Measurements from ENCODE around the gene MIPOL1. TPM values are rescaled to one million over a fixed set of nuclear protein-coding genes. Genes with fewer than 3 reads are reported as not detected.

MIPOL1 gene
- total and polyA plus RNA-seq, 2 of the 13 experiments (the other 11 are each of a cell fraction or from before 2014, with no cell fraction given): 8.6 to 34.2 TPM

GRCh38 chr14:37546621-37547447 lies 349.1 kb downstream of the MIPOL1 start (continued):
- TF ChIP-seq ZBED4 (CRISPR knock-in tag; IDR thresholded peaks at IDR 0.05; ENCODE audit: borderline replicate concordance): peak; percentile 86
- TF ChIP-seq ELF4 (CRISPR knock-in tag; IDR thresholded peaks at IDR 0.05; ENCODE audit: borderline replicate concordance): 0 out of 2 replicates have a peak, but pooled peaks have one; percentile 2
- TF ChIP-seq ZNF614 (CRISPR knock-in tag; IDR thresholded peaks at IDR 0.05; ENCODE audit: borderline replicate concordance): peak; percentile 99
- TF ChIP-seq PHB2 (IDR thresholded peaks at IDR 0.05; ENCODE audit: partially characterized antibody): no peak
- TF ChIP-seq RBFOX2 (IDR thresholded peaks at IDR 0.05; ENCODE audit: low read depth, low read length): no peak
- peak; percentile 93 for TF ChIP-seq ZSCAN9 (CRISPR knock-in tag; IDR thresholded peaks at IDR 0.05; ENCODE audit: borderline replicate concordance)
- no peak; the same call in 1 of the 2 replicates for TF ChIP-seq ZNF275 (CRISPR knock-in tag; IDR thresholded peaks at IDR 0.05; ENCODE audit: borderline replicate concordance)
- TF ChIP-seq, protein P1, sequence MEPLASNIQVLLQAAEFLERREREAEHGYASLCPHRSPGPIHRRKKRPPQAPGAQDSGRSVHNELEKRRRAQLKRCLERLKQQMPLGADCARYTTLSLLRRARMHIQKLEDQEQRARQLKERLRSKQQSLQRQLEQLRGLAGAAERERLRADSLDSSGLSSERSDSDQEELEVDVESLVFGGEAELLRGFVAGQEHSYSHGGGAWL (CRISPR knock-in tag; IDR thresholded peaks at IDR 0.05): no peak
- TF ChIP-seq ZNF362 (CRISPR knock-in tag; IDR thresholded peaks at IDR 0.05; ENCODE audit: borderline replicate concordance): peak; percentile 100
- no peak for TF ChIP-seq MLLT10 (CRISPR knock-in tag; IDR thresholded peaks at IDR 0.05)
- no peak; the same call in 1 of the 2 replicates for TF ChIP-seq ZNF598 (CRISPR knock-in tag; IDR thresholded peaks at IDR 0.05; ENCODE audit: borderline replicate concordance)
- TF ChIP-seq RFX5 (IDR thresholded peaks at IDR 0.05; ENCODE audit: low read depth, low read length): no peak
- peak; percentile 95 for TF ChIP-seq ZNF256 (CRISPR knock-in tag; conservative IDR thresholded peaks at IDR 0.05)
- 0 out of 2 replicates have a peak, but pooled peaks have one; percentile 77 for TF ChIP-seq ZNF382 (CRISPR knock-in tag; IDR thresholded peaks at IDR 0.05; ENCODE audit: borderline replicate concordance)
- TF ChIP-seq NFIB (CRISPR knock-in tag; IDR thresholded peaks at IDR 0.05; ENCODE audit: borderline replicate concordance): no peak
- TF ChIP-seq GTF2F1 (IDR thresholded peaks at IDR 0.05; ENCODE audit: low read length): no peak
- TF ChIP-seq ZBTB20 (CRISPR knock-in tag; IDR thresholded peaks at IDR 0.05; ENCODE audit: borderline replicate concordance, low read depth): peak; percentile 92
- no peak for TF ChIP-seq GTF3A (CRISPR knock-in tag; conservative IDR thresholded peaks at IDR 0.05)
- no peak for TF ChIP-seq BCLAF1 (IDR thresholded peaks at IDR 0.05)
